ENCODE results near the gene PPP6C. TPM values are rescaled to one million over a fixed set of nuclear protein-coding genes. Genes with fewer than 3 reads are reported as not detected.

The PPP6C gene
- total RNA-seq, 2 donors from 2014 or later, result 28.5 to 32.9 TPM

DNA sequence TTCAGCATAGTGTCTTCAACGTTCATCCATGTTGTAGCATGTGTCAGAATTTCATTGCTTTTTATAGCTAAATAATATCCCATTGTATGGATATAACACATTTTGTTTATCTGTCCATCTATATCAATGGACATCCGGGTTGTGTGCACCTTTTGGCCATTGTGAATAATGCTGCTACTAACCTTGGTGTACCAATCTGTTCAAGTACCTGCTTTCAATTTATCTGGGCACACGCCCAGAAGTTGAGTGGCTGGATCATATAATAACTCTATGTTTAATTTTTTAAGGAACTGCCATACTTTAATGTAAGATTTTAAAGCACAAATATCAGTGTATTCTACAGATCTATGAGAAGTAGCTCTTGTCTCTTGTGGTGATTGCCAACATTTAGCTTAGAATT is 89.8 kb downstream of the PPP6C start:
- no peaks in the 10 kb centered on the region for H3K27me3 ChIP-seq
- no peaks in the 10 kb centered on the region for H3K36me3 ChIP-seq
- H3K4me1 ChIP-seq, result peaks cover 0 to 9% of the 10 kb centered on the region in 2 donors
- no peaks in the 10 kb centered on the region for H3K9me3 ChIP-seq
- H3K4me3 ChIP-seq, result no peak overlapping the region
- TF ChIP-seq, protein P1, sequence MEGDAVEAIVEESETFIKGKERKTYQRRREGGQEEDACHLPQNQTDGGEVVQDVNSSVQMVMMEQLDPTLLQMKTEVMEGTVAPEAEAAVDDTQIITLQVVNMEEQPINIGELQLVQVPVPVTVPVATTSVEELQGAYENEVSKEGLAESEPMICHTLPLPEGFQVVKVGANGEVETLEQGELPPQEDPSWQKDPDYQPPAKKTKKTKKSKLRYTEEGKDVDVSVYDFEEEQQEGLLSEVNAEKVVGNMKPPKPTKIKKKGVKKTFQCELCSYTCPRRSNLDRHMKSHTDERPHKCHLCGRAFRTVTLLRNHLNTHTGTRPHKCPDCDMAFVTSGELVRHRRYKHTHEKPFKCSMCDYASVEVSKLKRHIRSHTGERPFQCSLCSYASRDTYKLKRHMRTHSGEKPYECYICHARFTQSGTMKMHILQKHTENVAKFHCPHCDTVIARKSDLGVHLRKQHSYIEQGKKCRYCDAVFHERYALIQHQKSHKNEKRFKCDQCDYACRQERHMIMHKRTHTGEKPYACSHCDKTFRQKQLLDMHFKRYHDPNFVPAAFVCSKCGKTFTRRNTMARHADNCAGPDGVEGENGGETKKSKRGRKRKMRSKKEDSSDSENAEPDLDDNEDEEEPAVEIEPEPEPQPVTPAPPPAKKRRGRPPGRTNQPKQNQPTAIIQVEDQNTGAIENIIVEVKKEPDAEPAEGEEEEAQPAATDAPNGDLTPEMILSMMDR (IDR thresholded peaks at IDR 0.05), result no peak
- no peak overlapping the region for H3K27ac ChIP-seq
- no peak for DNase-seq (ENCODE audit: low spot score)

Other genes starting within 250 kb of the PPP6C start
- gene GOLGA1, start 248.7 kb downstream of the PPP6C start, total RNA-seq, result 10 to 100 TPM; 12.8 to 17.2 TPM
- 1 to 10 TPM; 4.0 to 5.3 TPM for gene SCAI, start 46.3 kb downstream of the PPP6C start, total RNA-seq
- gene RABEPK, start 10.7 kb upstream of the PPP6C start, total RNA-seq, result 10 to 100 TPM in 1 of 2 donors, 1 to 10 TPM in 1; 7.5 to 12.1 TPM
- gene HSPA5, start 51.5 kb upstream of the PPP6C start, total RNA-seq, result 100 to 1,000 TPM; 128 to 162 TPM
- gene GAPVD1, start 72.0 kb upstream of the PPP6C start, total RNA-seq, result 10 to 100 TPM; 26.0 to 30.5 TPM

Measured in right atrium auricular region (tissue), 2 donors.